Hematopoietic multipotent progenitor cell (in vitro differentiated cells): ENCODE data around the gene CPZ. TPM values are rescaled to one million over a fixed set of nuclear protein-coding genes. Genes with fewer than 3 reads are reported as not detected.

Experiments
- DNase-seq, 3 donors: peaks; one replicate each; pipeline ENCODE4 v3.0.0-alpha.2; 2011 to 2015; ENCODE audit warnings: low read depth in 2 of 3, low spot score in 2 of 3
- total RNA-seq: library from RNA; depleted of rRNA; stranded (reverse); fragments of >200 nt; gene quantifications from one replicate; pipeline ENCODE4 v1.2.3, GENCODE V29; 2012

Gene CPZ
- total RNA-seq: not detected

DNA sequence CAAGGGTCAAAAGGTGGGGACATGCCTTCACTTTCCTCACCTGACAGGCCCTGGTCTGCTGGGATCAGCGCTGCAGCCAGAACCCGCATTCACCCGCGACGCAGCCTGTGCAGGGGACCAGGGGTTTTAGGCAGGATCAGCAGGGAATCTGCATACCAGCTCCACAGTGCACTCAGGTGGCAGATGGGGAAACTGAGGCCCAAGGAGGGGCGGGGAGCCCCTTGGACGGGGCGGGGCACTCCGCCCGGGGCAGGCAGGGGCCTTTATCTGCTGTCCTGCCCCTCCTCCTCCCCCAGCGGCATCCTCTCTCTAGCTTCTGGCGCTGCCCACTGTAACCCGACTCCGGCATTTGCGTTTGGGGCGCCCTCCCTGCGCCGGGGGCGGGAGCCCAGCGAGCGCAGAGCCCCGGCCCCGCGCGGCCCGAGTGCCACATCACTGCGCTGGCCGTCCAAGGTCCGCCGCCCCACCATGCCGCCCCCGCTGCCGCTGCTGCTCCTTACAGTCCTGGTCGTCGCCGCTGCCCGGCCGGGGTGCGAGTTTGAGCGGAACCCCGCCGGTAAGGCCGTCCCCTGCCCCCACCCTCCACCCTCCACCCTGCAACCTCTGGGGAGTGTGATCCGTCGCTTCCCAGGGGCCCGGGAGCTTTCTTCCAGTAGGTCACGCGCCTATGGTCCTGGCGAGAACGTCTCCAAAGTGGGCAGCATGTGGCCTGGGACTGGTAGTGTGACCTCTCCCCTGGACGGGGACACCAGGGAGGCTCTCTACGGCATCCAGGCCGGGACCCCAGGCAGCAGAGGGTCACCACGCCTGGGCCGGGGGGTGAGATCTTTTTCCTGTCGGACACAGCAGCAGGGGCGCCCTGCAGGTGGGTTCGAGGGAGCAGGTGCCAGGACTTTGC, at the start of gene CPZ:
CPZ (plus strand) TSS at position 400 of the 898 bp plus-strand sequence; CDS start at position 469, 69 bp downstream.
- DNase-seq: no peak

DNA sequence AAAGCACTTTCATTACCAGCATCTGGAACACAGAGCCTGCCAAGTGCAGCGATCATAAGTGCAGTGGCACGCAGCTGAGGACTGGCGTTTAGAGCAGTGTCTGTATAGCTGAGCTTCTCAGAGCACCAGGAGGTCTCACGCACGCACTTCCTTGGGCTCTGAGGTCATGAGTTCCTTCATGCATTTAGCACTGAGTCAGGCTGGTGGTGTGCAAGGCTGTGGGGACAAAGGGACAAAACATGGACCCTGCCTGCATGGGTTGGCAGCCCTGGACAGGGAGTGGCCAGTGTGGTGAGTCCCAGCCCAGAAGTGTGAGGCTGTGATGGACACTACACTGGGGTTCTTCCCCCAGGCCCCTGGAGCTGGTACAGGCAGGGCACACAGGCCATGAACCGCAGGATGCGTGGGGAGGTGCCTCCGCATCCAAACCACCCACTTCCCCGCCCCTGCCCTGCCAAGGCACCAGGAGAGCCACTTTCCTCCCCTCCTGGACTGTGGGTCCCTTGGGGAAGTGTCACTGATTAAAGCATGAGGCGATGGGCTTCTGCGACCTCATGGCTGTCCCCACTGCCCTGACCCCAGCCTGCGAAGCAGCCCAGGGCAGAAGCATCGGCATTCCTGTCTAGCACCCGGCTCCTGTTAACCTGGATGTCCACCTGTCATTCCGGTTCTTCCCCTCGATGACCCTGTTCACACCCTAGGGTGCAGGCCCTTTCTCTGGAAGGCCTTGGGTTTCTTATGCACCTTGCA, 49.6 kb upstream of the CPZ start:
- DNase-seq: no peak

GRCh38 chr4:8543623-8544022, 48.9 kb upstream of the CPZ start:
- DNase-seq: no peak

- no peak for DNase-seq
These were observed 48.3 kb upstream of the CPZ start for GRCh38 chr4:8544282-8544681.

GRCh38 chr4:8544741-8545438, 47.7 kb upstream of the CPZ start:
- DNase-seq: no peak

- no peak for DNase-seq
These were observed 47.2 kb upstream of the CPZ start for GRCh38 chr4:8545439-8545765.

GRCh38 chr4:8546766-8547107, 45.8 kb upstream of the CPZ start:
- no peak for DNase-seq

- no peak for DNase-seq
These were observed 45.3 kb upstream of the CPZ start for GRCh38 chr4:8547108-8547911.

DNA sequence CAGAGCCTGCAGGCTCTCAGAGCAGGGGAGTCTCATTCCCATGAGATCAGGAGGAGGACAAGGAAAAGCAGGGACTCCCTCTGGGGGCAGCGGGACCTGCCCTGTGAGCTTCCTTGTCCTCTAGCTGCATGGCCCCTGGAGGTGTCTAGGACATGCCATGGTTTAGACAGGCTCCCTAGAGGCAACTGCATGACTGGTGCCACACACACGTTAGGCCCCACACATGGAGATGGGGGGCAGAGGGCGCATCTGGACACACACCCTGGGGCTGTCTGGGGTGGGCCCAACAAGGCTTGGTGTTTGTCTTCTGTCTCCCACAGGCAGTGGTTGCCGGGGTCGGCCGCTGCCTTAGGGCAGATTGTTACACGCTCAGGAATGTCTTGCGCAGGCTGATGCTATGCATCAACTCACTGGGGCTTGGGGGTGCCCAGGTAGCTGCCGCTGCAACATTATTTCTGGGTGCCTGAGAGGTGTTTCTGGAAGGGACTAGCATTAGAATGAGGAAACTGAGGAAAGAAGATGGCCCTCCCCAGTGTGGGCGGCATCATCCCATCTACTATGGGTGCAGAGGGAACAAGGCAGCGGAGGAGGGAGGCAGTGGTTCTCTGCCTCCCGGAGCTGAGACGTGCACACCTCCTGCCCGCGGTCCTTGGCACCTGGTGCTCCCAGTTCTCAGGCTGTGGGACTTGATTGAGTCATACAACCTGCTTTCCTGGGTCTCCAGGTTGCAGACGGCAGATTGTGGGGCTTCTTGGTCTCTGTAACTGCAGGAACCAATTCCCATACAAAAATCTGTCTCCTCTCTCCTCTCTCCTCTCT, 44.4 kb upstream of the CPZ start:
- no peak for DNase-seq

GRCh38 chr4:8548731-8549351, 43.7 kb upstream of the CPZ start:
- DNase-seq: no peak

DNA sequence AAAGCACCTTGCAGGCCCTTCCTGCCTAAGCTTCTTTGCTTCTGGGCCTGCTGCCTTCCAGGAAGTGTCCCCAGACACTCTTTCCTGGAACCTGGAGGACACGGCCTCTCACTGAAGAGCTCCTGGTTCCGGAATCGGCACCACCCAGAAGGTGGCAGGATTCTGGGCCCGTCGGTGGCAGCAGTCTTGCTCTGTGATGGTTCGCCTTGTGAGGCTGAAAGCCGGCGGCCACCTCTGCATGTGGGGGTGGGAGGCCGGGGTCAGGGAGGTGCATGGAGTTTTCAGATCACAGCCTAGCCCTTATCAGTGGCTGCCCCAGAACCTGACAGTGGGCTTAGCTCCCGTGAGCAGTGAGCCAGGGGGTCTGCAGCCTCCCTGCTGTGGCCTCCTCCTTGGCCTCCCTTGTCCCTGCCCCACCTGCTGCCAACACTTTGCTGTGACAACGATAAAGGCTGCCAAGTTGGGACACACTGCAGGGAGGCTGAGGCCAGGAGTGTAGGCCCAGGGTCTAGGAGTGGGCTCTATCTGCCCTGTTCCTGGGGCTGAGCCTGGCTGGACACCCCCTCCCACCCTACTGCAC, 43.1 kb upstream of the CPZ start:
- DNase-seq: no peak

- no peak for DNase-seq
These were observed 41.9 kb upstream of the CPZ start for GRCh38 chr4:8550691-8551090.

DNA sequence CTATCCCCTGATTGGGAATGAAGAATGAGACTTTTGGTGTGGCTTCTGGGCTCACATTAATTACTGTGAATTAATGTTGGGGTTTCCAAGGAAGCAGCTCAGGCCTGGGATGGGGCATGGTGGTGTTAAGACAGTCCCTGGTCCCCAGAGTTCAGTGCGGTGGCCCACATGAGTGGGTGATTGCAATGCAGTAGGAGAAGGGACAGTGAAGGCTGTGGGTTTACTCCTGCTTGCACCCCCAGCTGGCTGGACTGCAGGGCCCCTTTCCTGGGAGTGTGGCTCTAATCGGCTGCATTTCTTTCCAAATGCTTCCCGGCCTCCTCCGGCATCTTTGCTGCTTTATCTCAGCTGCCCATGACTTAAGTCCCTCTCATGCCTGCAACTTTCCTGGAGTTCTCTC, 40.5 kb upstream of the CPZ start:
- DNase-seq: no peak

DNA sequence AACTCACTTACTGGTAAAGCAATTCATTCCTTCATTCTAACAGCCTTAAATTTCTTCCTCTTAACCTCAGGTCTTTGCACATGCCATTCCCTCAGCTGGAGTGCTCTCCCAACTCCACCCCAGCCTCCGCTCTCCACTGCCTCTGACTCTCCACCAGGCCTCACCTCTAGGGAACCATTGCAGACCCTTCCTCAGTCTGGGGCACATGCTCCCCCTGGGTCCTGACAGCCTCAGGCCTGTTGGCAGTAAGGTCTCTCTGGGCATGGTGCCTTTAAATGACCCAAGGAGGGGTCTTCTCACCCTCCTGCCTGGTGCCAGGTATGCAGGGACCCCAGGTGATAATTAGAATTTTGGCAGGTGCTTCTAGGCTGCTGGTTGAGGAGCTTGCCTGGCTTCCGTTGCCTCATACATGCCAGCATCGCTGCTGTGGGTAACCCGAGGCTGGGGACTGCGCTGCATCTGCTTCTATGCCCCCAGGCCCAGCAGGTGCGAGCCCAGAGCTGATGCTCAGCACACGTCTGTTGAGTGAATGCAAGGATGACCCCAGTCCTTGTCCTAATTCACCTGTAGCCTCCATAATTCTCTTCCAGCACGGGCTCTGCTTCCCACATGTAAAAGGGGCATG, 39.9 kb upstream of the CPZ start:
- DNase-seq: no peak

DNA sequence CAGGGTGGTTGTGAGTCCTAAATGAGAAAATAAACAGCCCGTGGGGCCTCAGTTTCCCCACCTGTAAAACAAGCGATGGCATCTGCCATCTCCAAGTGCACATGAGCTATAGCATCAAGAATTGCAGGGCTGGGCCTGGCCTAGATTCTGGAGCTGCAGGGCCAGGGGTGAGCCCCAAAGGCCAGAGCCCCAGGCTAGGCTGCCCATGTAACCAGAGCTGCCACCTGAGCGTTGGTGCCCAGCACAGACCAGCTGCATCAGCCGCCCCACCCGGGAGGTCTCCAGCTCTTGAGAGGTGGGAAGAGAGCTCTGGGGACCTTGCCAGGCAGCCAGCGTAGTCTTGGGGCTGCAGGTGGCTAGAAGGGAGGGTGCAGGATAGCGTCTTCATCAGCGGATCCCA, 39.3 kb upstream of the CPZ start:
- DNase-seq: no peak

DNA sequence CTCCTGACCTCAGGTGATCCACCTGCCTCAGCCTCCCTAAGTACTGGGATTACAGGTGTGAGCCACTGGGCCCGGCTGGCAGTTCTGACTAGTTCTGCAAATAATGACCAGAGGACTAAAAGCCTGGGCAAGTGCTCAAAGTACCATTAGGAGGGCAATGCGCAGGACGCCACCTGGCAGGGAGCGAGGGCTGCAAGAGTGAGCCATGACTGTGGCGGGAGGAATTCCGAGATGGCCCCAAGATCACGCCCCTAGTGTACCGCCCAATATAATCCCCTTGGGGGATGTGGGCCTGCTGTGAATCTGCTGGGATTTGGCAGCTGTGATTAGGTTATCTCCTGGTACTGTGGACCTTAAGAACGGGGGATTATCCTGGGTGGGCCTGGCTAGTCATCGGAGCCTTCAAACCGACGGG, 38.6 kb upstream of the CPZ start:
- DNase-seq: no peak

DNA sequence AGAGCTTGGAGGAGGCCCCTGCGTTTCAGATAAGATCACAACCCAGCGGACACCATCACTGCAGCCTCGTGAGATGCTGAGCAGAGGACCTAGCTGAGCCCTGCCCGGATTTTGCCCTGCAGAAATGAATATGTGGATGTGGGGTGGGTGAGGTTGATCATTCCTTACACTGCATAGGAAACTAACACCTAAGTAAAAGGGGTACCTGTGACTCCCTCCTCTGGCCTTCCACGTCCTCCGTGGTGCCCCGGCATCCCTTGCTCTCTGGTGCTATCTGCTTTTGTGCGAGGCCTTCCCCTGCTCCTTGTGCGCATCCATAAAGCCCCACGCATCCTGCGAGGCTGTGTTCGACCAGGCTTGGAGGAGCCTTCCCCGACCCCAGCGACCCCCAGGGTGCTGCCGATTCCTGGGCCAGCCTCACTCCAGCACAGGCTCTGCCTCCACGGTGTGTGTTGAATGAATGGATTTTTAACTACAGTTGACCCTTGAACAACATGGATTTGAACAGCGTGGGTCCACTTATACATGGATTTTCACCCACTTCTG, 37.9 kb upstream of the CPZ start:
- no peak for DNase-seq

- DNase-seq: no peak
These were observed 36.8 kb upstream of the CPZ start for GRCh38 chr4:8555716-8556115.
